ENCODE results near the gene ZNF582.
A peak's percentile ranks its signal among the peaks of the same experiment; 100 is the strongest.
"Not testable (repeated sequence)": the region's sequence is repeated elsewhere in the genome, so short reads cannot be mapped to it uniquely, and the experiment has no call there.

Gene ZNF582

DNA sequence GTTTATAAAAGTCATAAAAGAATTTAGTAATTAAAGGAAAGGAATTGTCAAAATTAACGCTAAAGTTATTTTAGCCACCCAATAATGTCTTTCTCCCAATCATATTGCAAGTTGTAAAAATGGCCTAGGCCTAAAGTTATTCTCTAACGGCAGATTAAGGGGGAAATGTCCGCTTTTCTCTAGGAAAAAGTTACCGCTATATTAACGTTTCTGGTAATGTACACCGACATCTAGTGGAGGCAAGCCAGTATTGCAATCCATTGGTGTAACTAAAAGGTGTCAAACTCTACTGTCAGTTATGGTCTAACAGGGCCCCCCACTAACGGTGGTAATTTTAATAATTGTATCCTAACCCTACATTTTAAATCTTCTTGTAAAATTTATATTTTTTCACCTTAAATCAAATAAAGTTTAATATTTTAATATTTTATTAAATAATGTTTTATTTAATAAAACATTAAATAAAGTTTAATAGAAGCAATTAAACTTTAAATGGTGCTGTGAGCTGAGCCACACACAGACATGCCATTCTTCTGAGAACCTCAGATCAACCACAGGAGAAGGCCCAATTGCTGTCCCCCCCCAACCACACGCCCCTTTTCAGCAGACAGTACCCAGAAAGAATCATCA lies 42.8 kb downstream of the ZNF582 start:
- DNase-seq: peak; percentile 57

DNA sequence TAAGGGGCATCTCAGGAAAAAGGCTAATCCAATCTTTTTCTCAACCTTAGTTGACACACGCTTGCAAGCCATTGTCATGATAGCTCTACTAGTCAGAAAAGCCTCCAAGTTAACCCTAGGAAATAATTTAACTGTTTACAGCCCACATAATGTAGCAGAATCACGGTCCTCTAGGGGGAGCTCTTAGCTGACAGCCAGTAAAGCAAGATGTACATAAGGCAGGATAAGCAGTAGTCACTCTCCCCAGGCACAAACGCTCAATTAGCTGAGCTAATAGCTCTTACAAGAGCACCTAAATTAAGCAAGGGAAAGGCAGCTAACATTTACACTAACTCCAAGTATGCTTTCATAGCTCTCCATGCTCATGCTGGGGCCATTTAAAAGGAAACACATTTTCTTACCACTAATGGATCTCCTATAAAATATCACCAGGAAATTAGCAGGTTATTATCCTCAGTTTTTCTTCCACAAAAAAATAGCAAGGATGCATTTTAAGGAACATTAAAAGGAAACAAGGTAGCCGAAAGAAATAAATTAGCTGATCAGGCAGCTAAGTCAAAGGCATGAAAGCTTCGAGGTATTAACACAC lies 45.0 kb downstream of the ZNF582 start:
- DNase-seq: no peak

- no peak for DNase-seq
Observed at GRCh38 chr19:56347163-56347778, 46.1 kb downstream of the ZNF582 start.

GRCh38 chr19:56341948-56342347 lies 51.4 kb downstream of the ZNF582 start:
- DNase-seq: no peak

DNA sequence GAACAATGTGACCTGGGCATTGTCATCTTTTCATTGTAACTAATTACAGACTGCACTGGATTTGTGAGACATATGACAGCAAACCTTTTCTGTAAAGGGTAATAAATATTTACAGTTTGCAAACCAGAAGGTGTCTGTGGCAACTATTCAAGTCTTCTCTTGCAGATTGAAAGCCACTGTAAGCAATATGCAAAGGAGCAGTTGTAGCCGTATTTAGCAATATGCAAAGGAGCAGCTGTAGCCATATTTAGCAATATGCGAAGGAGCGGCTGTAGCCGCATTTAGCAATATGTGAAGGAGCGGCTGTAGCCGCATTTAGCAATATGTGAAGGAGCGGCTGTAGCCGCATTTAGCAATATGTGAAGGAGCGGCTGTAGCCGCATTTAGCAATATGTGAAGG lies 54.3 kb downstream of the ZNF582 start:
- DNase-seq: not testable (repeated sequence)

DNA sequence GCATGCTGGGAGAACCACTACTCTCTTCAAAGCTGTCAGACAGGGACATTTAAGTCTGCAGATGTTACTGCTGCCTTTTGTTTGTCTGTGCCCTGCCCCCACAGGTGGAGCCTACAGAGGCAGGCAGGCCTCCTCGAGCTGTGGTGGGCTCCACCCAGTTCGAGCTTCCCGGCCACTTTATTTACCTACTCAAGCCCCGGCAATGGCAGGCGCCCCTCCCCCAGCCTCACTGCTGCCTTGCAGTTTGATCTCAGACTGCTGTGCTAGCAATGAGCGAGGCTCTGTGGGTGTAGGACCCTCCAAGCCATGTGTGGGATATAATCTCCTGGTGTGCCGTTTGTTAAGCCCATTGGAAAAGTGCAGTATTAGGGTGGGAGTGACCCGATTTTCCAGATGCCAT lies 56.3 kb downstream of the ZNF582 start:
- DNase-seq: not testable (repeated sequence)

DNA sequence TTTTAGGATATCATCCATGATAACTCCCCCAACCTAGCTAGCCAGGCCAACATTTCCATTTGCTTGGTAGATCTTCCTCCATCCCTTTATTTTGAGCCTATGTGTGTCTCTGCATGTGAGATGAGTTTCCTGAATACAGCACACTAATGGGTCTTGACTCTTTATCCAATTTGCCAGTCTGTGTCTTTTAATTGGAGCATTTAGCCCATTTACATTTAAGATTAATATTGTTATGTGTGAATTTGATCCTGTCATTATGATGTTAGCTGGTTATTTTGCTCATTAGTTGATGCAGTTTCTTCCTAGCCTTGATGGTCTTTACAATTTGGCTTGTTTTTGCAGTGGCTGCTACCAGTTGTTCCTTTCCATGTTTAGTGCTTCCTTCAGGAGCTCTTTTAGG lies 58.0 kb downstream of the ZNF582 start:
- not testable (repeated sequence) for DNase-seq

- DNase-seq: peak; percentile 59
Observed at GRCh38 chr19:56333506-56333905, 59.8 kb downstream of the ZNF582 start.
